Ureter (tissue), 1 donor: ENCODE results near the gene PCDHGB5. TPM values are rescaled to one million over a fixed set of nuclear protein-coding genes. Genes with fewer than 3 reads are reported as not detected.
"Not testable (repeated sequence)": the region's sequence is repeated elsewhere in the genome, so short reads cannot be mapped to it uniquely, and the experiment has no call there.

Source experiments
- DNase-seq: peaks from one replicate; pipeline ENCODE4 v3.0.0-alpha.2; 2020; ENCODE audit warnings: low spot score
- total RNA-seq: library from RNA; stranded (reverse); gene quantifications from one replicate; pipeline ENCODE4 v1.2.4, GENCODE V29; 2023
- donor health status: DM: yes; HTN: yes; CAD: no.

The PCDHGB5 gene
- total RNA-seq, 1 donor from 2014 or later: 12.1 TPM

GRCh38 chr5:141375444-141376155, 22.1 kb upstream of the PCDHGB5 start:
- not testable (repeated sequence) for DNase-seq

GRCh38 chr5:141382469-141383294, 15.1 kb upstream of the PCDHGB5 start, which contains the start of gene PCDHGA7:
TSS of gene PCDHGA7 (plus strand) at chr5:141382742. CDS start at chr5:141382900, 158 bp downstream.
- no peak for DNase-seq

- no peak for DNase-seq
Observed at GRCh38 chr5:141383345-141383744, 14.4 kb upstream of the PCDHGB5 start.

- DNase-seq: no peak
Observed at GRCh38 chr5:141384471-141385267, 13.1 kb upstream of the PCDHGB5 start.

GRCh38 chr5:141387557-141388311, 10.0 kb upstream of the PCDHGB5 start, which contains the start of gene PCDHGB4:
TSS of gene PCDHGB4 (plus strand) at chr5:141387698. CDS start at chr5:141387885, 187 bp downstream.
- not testable (repeated sequence) for DNase-seq

GRCh38 chr5:141388661-141389060, 9.1 kb upstream of the PCDHGB5 start:
- no peak for DNase-seq

- no peak for DNase-seq
Observed at GRCh38 chr5:141389153-141390042, 8.3 kb upstream of the PCDHGB5 start.

- no peak for DNase-seq
Observed at GRCh38 chr5:141392429-141393198, 5.1 kb upstream of the PCDHGB5 start, which contains the start of gene PCDHGA8. TSS of gene PCDHGA8 (plus strand) at chr5:141392633. CDS start at chr5:141392814, 181 bp downstream.

GRCh38 chr5:141393267-141393666, 4.5 kb upstream of the PCDHGB5 start:
- no peak for DNase-seq

- DNase-seq: not testable (repeated sequence)
Observed at GRCh38 chr5:141394401-141395187, 3.2 kb upstream of the PCDHGB5 start.

- DNase-seq: no peak
Observed at GRCh38 chr5:141398608-141399007, 861 bp downstream of the PCDHGB5 start.

GRCh38 chr5:141399555-141400258, 2.0 kb downstream of the PCDHGB5 start:
- DNase-seq: no peak

- no peak for DNase-seq
Observed at GRCh38 chr5:141402553-141403243, 5.0 kb downstream of the PCDHGB5 start, which contains the start of gene PCDHGA9. TSS of gene PCDHGA9 (plus strand) at chr5:141402778. CDS start at chr5:141402953, 175 bp downstream.

- no peak for DNase-seq
Observed at GRCh38 chr5:141403387-141403786, 5.6 kb downstream of the PCDHGB5 start.

- DNase-seq: not testable (repeated sequence)
Observed at GRCh38 chr5:141407790-141408505, 10.2 kb downstream of the PCDHGB5 start, which contains the start of gene PCDHGB6. TSS of gene PCDHGB6 (plus strand) at chr5:141408021. CDS start at chr5:141408203, 182 bp downstream.
